GM18868 (cell line): ENCODE measurements around the gene IPO5.

Experiments
- ATAC-seq: cut with Tn5 transposase; IDR thresholded peaks from one replicate; pipeline ENCODE4 v1.9.1; 2021; ENCODE audit warnings: mild to moderate bottlenecking, moderate library complexity; ENCODE audit not compliant: unreplicated experiment

The IPO5 gene

DNA sequence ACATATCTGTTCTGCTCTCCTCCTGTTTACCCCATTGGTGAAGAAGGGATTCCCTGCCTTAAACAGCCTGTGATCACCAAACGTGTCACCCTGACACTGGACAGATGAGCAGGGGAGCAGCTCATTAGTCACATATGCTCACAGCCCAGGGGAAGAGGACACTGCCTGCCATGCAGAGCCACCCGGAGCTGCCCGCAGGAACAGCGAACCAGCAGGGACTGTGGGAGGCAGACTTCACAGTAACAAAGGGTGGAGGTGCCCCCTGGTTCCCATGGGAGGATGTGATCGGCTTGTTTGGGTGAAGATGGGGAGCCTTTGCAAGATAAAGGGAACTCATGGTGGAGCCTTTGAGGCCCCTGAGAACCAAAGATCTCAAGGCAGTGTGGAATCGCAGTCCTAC is 100.8 kb downstream of the IPO5 start:
- no peak for ATAC-seq

DNA sequence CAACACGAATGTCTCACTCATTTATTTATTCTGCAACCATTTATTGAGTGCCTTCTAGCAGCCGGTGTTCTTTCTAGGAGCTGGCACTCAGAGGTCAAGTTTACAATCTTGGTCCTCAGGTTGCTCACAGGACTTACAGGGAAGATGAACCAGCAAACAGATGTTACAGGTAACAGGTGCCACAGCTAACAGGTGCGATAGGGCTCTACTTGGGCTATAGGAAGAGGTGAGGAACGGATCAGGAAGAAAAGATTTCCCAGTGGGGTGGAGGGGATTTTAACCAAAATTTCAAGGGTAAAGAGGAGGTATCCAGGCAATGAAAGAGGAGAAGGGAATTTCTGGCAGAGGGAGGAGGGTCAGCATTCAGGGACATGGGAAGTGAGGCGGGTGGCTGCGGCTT is 102.1 kb downstream of the IPO5 start:
- no peak for ATAC-seq

DNA sequence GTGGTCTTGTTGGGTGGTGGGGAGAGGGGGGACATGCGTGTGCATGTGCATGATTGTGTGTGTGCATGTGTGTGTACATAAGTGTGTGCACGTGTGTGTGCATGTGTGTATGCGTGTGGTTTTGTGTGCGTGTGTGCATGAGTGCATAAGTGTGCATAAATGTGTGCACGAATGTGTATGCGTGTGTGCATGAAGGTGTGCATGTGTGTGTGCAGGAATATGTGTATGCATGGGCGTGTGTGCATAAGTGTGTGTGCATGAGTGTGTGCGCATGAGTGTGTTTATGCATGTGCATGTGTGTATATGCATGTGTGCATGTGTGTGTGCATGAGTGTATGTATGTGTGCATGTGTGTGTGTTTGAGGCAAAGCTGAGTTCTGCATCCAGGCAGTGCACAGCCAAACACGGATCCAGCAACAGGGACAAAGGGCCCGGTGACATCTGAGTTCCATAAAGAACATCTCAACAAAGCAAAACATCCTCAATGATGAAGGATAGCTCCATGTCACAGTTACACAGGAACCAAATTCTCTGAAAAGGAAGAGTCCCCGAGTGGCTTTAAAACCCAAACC is 103.5 kb downstream of the IPO5 start:
- ATAC-seq, result no peak

DNA sequence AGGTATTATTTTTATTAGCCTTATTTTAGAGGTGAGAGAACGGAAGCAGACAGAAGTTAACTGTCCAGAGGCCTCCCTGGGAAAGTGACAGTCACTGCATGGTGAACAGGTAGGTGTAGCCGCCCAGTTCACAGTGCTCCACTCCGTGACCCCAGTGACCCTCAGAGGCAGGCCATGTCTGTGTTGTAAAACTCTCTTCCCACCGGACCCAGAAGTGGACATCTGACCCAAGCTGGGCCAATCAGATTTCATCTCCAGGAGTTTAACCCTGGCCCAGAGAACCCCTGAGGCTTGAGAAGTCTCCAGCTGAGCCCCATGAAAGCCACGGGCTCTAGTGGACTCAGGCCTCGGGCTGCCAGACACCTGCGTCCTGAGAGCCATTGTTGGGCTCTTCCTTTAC is 105.8 kb downstream of the IPO5 start:
- no peak for ATAC-seq

DNA sequence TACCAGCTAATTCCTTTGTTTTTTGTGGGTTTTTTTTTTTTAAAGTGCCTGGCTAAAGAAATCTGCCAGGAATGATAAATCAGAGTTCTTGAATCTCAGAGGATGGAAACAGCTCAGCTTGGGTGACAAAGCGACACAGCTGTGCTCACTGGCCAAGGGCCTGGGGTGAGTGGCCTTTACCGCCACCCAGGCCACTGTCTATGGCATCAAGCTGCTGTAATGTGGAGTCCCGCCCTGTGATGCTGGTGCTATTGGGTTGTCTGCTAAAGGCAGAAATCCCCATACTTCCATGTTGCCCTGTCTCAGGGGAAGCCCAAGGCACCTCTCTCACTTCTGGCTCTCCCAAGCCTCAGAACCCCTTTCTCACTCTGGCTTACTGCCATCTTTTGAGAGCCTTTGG is 106.8 kb downstream of the IPO5 start:
- no peak for ATAC-seq

DNA sequence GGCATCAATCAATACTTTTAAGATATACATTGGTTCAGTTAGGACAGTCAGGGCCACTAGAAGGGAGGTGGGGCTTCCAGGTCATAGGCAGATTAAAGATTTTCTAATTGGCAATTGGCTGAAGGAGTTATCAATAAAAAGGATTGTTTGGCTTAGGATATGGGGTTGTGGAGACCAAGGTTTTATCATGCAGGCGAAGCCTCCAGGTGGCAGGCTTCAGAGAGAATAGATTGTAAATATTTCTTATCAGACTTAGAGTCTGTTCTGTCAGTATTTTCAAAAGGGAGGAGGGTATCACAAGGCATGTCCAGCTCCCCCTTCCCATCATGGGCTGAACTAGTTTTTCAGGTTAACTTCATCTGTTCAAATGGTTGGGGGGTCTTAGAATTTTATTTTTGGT is 112.0 kb downstream of the IPO5 start:
- ATAC-seq, result no peak

DNA sequence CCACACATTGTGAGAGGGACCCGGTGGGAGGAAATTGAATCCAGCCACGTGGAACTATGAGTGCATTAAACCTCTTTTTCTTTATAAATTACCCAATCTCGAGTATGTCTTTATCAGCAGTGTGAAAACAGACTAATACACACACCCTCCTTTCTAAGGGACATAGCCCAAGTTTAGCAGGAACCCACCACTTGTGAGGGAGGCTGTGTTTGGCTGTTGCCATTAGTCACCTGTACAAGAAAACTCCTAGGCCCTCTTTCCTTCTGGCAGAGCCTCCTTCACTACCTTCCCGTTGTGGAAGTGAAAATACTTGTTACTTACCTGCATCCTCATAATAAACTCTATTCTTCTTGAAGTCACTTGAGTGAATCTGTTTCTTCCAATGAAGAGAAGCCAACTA is 113.2 kb downstream of the IPO5 start:
- ATAC-seq, result no peak

DNA sequence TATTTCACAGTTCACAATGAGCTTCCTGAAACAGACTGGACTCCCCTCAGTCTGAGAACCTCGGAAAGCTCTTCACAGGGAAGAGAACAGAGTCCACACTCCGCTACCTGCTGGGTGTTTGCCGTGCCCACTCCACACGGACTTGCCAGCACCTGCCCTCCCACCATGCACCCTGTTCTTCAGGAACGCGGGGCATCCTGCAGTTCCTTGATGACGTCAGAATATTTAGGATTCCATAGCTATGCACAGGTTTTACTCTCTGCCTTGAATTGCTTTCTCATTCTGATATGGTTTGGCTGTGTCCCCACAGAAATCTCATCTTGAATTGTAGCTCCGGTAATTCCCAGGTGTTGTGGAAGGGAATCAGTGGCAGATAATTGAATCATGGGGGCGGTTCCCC is 115.0 kb downstream of the IPO5 start:
- ATAC-seq, result no peak

DNA sequence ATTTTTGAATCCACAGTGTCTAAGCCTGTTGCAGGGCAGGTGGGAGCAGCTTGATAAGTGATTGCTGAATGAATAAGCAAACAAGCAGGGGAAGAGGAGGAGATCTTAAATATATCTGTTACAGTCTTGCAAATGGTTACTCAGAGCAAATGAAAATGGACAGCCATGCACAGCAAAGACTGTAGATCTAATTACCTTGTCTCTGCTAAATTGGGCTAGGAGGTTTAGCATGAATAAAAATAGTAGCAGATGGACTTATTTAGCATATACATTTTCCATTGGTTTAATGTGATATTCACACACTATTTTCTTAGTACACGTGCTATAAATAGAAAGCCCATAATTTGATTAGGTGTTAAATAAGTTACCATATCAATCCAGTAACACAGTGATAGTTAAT is 116.5 kb downstream of the IPO5 start:
- ATAC-seq, result no peak

DNA sequence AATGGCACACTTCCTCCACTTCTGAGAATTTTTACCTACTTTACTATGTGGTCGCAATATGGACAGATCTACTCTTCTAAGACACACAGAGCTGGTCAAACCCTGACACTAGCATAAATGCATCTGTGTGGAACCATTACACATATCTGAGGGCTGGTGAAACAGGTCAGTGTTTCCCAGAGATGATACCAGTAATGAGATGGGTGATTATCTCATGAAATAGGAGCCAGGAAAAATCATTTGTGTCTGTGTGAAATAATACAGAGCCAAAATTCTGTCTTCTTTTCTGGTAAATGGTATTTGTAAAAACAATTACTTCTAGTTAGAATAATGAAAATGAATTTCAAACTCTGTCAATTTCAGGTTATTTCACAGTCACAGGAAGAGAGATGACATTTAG is 117.8 kb downstream of the IPO5 start:
- ATAC-seq, result no peak

DNA sequence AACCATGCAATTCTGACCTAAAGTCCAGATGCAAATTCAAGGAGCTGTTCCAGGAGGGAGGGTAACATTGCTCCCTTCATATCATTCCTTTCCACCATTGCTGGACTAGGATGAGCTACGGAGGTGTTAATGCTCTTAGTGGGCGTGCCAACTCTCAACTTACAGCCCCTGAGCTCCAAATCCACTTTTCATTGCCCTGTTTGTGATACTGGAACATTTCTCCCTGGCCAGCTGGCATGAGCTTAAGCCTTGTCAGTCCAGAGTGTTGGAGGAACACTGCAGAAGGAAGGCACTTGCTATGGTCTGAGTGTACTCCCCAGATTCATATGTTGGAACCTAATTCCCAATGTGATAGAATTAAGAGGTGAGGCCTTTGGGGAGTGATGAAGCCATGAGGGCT is 119.0 kb downstream of the IPO5 start:
- no peak for ATAC-seq
